T-helper 22 cell (primary cell): ENCODE data around the gene KATNAL2.

ENCODE experiments used
- DNase-seq: peaks from one replicate; pipeline ENCODE4 v3.0.0-alpha.2; 2020; ENCODE audit warnings: low read depth

The KATNAL2 gene

GRCh38 chr18:47035156-47035671 is 117.8 kb downstream of the KATNAL2 start, which contains the start of gene ELOA2:
TSS of gene ELOA2 (minus strand) at chr18:47035621. CDS start at chr18:47035264, 357 bp downstream.
- no peak for DNase-seq

GRCh38 chr18:47036298-47036874 is 119.0 kb downstream of the KATNAL2 start:
- DNase-seq = no peak

- DNase-seq = no peak
These were observed 119.7 kb downstream of the KATNAL2 start for GRCh38 chr18:47036927-47037578.

GRCh38 chr18:47040982-47041381 is 123.6 kb downstream of the KATNAL2 start:
- DNase-seq = no peak

- no peak for DNase-seq
These were observed 133.1 kb downstream of the KATNAL2 start for GRCh38 chr18:47050468-47050867.

- no peak for DNase-seq
These were observed 137.0 kb downstream of the KATNAL2 start for GRCh38 chr18:47054369-47054768.

GRCh38 chr18:47062471-47062870 is 145.1 kb downstream of the KATNAL2 start:
- no peak for DNase-seq

DNA sequence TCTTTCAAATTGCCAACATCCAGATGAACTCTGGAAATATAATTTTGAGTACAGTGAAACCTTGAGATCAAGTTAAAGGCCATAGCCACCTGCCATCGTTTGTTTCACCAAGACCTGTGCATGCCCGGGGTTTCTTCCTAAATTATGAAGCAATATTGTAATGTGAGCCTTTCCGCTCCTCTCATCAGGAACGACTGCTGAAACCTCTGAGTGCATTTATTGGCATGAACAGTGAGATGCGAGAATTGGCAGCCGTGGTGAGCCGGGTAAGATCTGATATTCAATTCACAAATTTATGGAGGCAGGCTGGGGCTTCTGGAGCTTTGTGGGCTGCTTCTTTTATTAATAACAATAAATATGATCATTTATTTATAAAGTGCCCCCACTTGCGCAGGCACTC is 145.7 kb downstream of the KATNAL2 start:
- no peak for DNase-seq

- DNase-seq = no peak
These were observed 150.2 kb downstream of the KATNAL2 start for GRCh38 chr18:47067648-47068047.

- no peak for DNase-seq
These were observed 157.9 kb downstream of the KATNAL2 start for GRCh38 chr18:47075098-47075883.

- no peak for DNase-seq
These were observed 159.7 kb downstream of the KATNAL2 start for GRCh38 chr18:47077111-47077510.

GRCh38 chr18:47080872-47081271 is 163.5 kb downstream of the KATNAL2 start:
- no peak for DNase-seq

DNA sequence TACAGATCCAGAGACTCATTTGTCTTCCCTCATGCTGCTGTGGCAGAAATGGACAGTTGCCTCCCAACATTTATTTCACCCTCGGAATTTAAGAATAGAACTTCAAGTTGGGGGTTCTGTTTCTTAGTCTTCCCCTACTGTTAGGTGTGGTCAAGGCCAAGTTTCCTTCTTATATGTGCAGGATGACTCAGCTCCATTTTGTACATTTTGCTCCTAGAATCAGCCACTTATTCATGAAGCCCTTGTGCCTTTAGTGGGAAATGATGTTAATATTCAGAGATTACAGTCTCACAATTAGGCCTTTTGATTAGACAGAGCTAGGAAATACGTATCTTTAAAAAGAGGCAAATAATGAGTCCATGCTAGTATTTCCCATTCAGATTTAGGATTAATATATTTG is 164.2 kb downstream of the KATNAL2 start:
- no peak for DNase-seq

DNA sequence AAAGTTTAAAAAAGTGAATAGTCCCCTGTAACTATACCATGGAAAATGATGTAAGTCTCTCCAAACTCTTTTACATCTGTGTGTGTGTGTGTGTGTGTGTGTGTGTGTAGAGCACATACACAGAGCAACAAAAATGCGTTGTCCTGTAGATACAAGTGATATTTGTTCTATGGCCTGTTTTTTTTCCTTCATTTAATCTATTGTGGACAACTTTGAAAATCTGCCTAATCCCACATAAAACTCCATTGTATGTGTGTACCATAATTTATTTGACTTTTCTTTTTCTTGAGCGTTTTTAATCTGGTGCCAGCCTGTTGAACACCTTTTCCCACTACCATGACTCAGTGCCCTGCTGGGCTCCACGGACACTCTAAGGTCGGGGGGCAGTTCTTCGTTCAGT is 170.3 kb downstream of the KATNAL2 start:
- DNase-seq = no peak

DNA sequence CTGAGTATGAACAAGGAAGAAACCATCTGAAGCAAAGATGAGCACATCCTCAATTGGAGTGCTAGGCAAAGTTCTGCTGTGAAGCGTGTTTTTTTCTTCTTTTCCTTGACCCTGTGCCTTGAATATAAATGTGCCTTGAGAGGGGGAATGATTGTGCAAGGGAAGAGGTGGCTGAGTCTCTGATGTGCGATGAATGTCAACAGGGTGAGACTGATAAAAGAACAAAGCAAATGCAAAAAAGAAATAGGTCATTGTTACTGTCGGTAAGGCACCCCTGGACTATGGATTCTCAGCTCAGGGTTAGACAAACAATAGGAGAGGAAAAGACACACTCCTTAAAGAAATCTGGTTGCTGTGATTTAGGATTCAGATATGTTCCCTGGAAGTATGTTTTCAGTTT is 178.4 kb downstream of the KATNAL2 start:
- DNase-seq = no peak

DNA sequence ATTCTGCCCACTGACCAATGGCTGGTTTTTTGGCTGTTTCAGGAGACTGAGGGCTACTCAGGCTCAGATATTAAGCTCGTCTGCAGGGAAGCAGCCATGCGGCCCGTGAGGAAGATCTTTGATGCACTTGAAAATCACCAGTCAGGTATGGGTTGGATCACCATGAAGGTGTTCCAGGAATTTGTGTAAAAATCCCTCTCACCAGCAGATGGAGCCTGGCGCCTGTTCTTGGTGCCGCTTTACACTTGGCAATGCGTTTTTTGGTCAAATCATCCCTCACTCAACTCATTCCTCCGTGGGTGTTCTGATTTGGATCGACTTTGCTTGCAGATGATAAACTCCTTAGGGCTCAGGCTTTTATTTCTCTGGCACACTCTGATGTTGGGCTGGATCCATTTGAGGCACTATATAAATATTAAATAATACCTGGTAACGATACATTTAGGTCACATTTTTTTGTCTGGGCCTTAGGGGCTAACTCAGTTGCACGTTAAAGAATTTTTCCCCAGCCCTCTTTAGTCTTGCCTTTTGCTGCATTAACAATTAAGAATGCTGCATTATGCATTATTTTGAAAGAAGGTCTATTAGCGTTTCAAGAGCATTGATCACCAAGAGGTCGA is 182.9 kb downstream of the KATNAL2 start:
- peak; percentile 4 for DNase-seq

- DNase-seq = no peak
These were observed 191.0 kb downstream of the KATNAL2 start for GRCh38 chr18:47108373-47108772.

GRCh38 chr18:47108998-47109405 is 191.6 kb downstream of the KATNAL2 start:
- DNase-seq = no peak

- DNase-seq = no peak
These were observed 192.3 kb downstream of the KATNAL2 start for GRCh38 chr18:47109720-47110119.

DNA sequence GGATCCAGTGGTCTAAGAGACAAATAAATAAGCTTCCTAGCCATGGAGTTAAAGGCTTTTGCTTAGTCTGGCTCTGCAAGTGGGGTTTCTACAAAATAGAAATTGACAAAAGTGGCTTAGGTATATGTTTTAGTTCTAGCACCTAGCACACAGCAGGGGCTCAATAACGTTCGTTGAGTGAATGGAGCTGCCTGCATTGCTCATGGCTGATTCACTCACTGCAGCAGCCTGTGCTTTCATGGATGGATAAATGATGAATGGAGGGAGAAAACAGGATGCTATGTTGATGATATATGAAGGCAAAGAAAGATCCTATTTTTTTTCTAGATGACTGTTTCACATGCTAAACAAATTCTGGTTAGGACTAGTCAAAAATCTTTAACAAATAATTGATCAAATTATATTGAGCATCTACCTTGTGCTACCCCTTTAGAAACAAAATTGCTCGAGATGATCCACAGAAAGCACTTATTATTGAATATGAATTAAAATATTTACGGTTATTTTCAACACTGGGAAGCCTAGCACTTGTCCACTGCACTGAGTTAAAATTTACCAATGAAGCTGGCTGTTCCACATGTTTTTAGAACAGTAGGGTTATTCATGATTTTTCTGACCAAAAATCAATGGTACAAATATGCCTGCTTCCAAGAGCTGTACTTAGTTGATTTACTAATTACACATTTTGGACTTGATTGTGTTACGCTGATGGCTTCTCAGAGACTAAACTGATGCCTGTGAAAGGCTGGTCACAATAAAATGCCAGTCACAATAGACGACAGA is 193.3 kb downstream of the KATNAL2 start:
- no peak for DNase-seq

- DNase-seq = no peak
These were observed 196.6 kb downstream of the KATNAL2 start for GRCh38 chr18:47113796-47114540.
